A549 (cell line): Measurements from ENCODE around the gene RPS6KA2. TPM values are rescaled to one million over a fixed set of nuclear protein-coding genes. Genes with fewer than 3 reads are reported as not detected.

Experiments
- ATAC-seq, 2 experiments: fragments of 200-7000 bp in 1 of 2; fragments of >200 bp in 1 of 2; cut with Nextera tagmentation in 1 of 2; cut with Tn5 transposase in 1 of 2; 3 replicates each; pipeline versions ENCODE4 v1.8.0 to v1.9.1; 2018 to 2020; ENCODE audit warnings: mild to moderate bottlenecking in 1 of 2, moderate library complexity in 1 of 2
- CTCF ChIA-PET: fragments of 300-600 bp; sonication (Branson Sonifier 250); formaldehyde crosslinking; extraction: SDS; loops from one replicate; lab custom pipeline; 2021; ENCODE audit warnings: antibody characterized with exemption, inconsistent platforms; lab: Yijun Ruan, JAX
- POLR2A ChIA-PET: fragments of 350-600 bp; formaldehyde crosslinking; extraction: SDS; loops from one replicate; lab custom pipeline; 2021; ENCODE audit warnings: antibody characterized with exemption, inconsistent platforms; lab: Yijun Ruan, JAX
- DNase-seq, 2 experiments: peaks; one replicate each; pipeline versions ENCODE4 v3.0.0 to v3.0.0-alpha.2; 2011 to 2016; ENCODE audit warnings: low read depth in 1 of 2, low spot score in 1 of 2
- FAIRE-seq: peaks from 2 replicates; lab custom pipeline; 2011; peaks lifted over from hg19 to GRCh38; lab: Jason Lieb, UNC
- H3K27ac ChIP-seq, 2 experiments: fragments of >200 bp; sonication (Bioruptor Twin); formaldehyde crosslinking; 3 replicates each; pipeline ENCODE4 v1.5.1; 2016 to 2017
- H3K4me1 ChIP-seq: fragments of >200 bp; sonication (Bioruptor Twin); formaldehyde crosslinking; 3 replicates; pipeline ENCODE4 v1.6.1; 2016
- H3K4me2 ChIP-seq: fragments of >200 bp; sonication (Bioruptor Twin); formaldehyde crosslinking; 3 replicates; pipeline ENCODE4 v1.6.1; 2016
- H3K4me3 ChIP-seq: fragments of >200 bp; sonication (Bioruptor Twin); formaldehyde crosslinking; 3 replicates; pipeline ENCODE4 v1.5.1; 2016
- H3K9me3 ChIP-seq: fragments of >200 bp; sonication (Bioruptor Twin); formaldehyde crosslinking; 3 replicates; pipeline ENCODE4 v1.6.1; 2016
- CBX2 ChIP-seq: fragments of 200-600 bp; sonication (generic); IDR thresholded peaks from 2 replicates; pipeline ENCODE4 v1.6.1; 2016; ENCODE audit warnings: low read depth, mild to moderate bottlenecking, borderline replicate concordance
- CEBPB ChIP-seq, 2 experiments: fragments of >200 bp in 1 of 2; sonication (Bioruptor Twin) in 1 of 2; formaldehyde crosslinking in 1 of 2; IDR thresholded peaks; 2 replicates each; pipeline ENCODE4 v1.6.1; 2012 to 2016
- EHF ChIP-seq: fragments of 250-450 bp; sonication (Bioruptor Pico); IDR thresholded peaks from 2 replicates; pipeline ENCODE4 v1.5.0; 2020; ENCODE audit warnings: mild to moderate bottlenecking
- EHMT2 ChIP-seq: fragments of 200-600 bp; sonication (generic); IDR thresholded peaks from 2 replicates; pipeline ENCODE4 v1.6.1; 2016; ENCODE audit warnings: antibody characterized with exemption, low read depth, mild to moderate bottlenecking, moderate library complexity
- EP300 ChIP-seq, 2 experiments: fragments of >200 bp; sonication (Bioruptor Twin); formaldehyde crosslinking; IDR thresholded peaks; 2 replicates in 1 of 2; 3 replicates in 1 of 2; pipeline ENCODE4 v1.6.1; 2016 to 2017
- HEYL ChIP-seq: fragments of 250-450 bp; sonication (Bioruptor Pico); IDR thresholded peaks from 2 replicates; pipeline ENCODE4 v1.8.0; 2021; ENCODE audit warnings: mild to moderate bottlenecking, moderate library complexity
- JUN ChIP-seq, 2 experiments: fragments of >200 bp; sonication (Bioruptor Twin); formaldehyde crosslinking; IDR thresholded peaks; 2 replicates in 1 of 2; 3 replicates in 1 of 2; pipeline ENCODE4 v1.6.1; 2016 to 2017
- KDM5A ChIP-seq: fragments of 200-600 bp; sonication (generic); IDR thresholded peaks from 2 replicates; pipeline ENCODE4 v1.6.1; 2016; ENCODE audit warnings: antibody characterized with exemption, mild to moderate bottlenecking
- MAFK ChIP-seq: fragments of 450-650 bp; IDR thresholded peaks from 2 replicates; pipeline ENCODE4 v1.6.1; 2014; ENCODE audit not compliant: partially characterized antibody
- MAX ChIP-seq: IDR thresholded peaks from 2 replicates; pipeline ENCODE4 v1.6.1; 2012
- NFE2L2 ChIP-seq: fragments of 150-350 bp; conservative IDR thresholded peaks from 2 replicates; pipeline ENCODE4 v1.6.1; 2014; ENCODE audit warnings: low read length
- POLR2A ChIP-seq: IDR thresholded peaks from 2 replicates; pipeline ENCODE4 v1.6.1; 2012; ENCODE audit warnings: mild to moderate bottlenecking, low read length
- RARB ChIP-seq: fragments of 250-450 bp; sonication (Bioruptor Pico); IDR thresholded peaks from 2 replicates; pipeline ENCODE4 v1.8.0; 2021; ENCODE audit warnings: mild to moderate bottlenecking, moderate library complexity
- RFX5 ChIP-seq: fragments of 450-650 bp; IDR thresholded peaks from 2 replicates; pipeline ENCODE4 v1.7.1; 2014; ENCODE audit warnings: antibody characterized with exemption, mild to moderate bottlenecking, moderate library complexity
- RNF2 ChIP-seq: fragments of 200-600 bp; sonication (generic); IDR thresholded peaks from 2 replicates; pipeline ENCODE4 v1.6.1; 2016; ENCODE audit warnings: low read depth, mild to moderate bottlenecking, antibody characterized with exemption, moderate library complexity, borderline replicate concordance
- SREBF2 ChIP-seq: fragments of 450-650 bp; IDR thresholded peaks from 2 replicates; pipeline ENCODE4 v1.6.1; 2014; ENCODE audit warnings: mild to moderate bottlenecking, moderate library complexity
- TP53 ChIP-seq: fragments of 250-450 bp; sonication (Bioruptor Pico); IDR thresholded peaks from 2 replicates; pipeline ENCODE4 v1.5.0; 2021; ENCODE audit warnings: mild to moderate bottlenecking, moderate library complexity
- ZFP36 ChIP-seq: fragments of 450-650 bp; IDR thresholded peaks from 2 replicates; pipeline ENCODE4 v1.6.1; 2014; ENCODE audit warnings: borderline replicate concordance; ENCODE audit not compliant: partially characterized antibody
- ZNF302 ChIP-seq: fragments of 250-450 bp; sonication (Bioruptor Pico); IDR thresholded peaks from 2 replicates; pipeline ENCODE4 v1.9.0; 2021; ENCODE audit warnings: inconsistent platforms, mild to moderate bottlenecking, moderate library complexity
- ZSCAN20 ChIP-seq: fragments of 250-450 bp; sonication (Bioruptor Pico); IDR thresholded peaks from 2 replicates; pipeline ENCODE4 v1.8.0; 2022; ENCODE audit warnings: mild to moderate bottlenecking, moderate library complexity
- WGBS: methylation state at CpG from one replicate; pipeline ENCODE4 v1.1.6; 2017; ENCODE audit errors: missing lambda C conversion rate; 5-methylcytosine and 5-hydroxymethylcytosine counted together
- polyA plus RNA-seq, 4 experiments: library from polyadenylated mRNA; depleted of rRNA in 3 of 4; stranded (reverse); fragments of >200 nt; fragmentation: RNase III in 1 of 4; extraction: RNeasy Plus Mini Kit Qiagen cat#74134 plus additional on column Dnase treatment in 1 of 4; gene quantifications; 2 replicates in 3 of 4; 3 replicates in 1 of 4; pipeline ENCODE4 v1.2.3, GENCODE V29; 2011 to 2017
- TF ChIP-seq, protein P1 (sequence below): fragments of 150-350 bp; IDR thresholded peaks from 2 replicates; pipeline ENCODE4 v1.6.1; 2014; ENCODE audit warnings: low read depth, mild to moderate bottlenecking, low read length
- TF ChIP-seq, protein P2 (sequence below): fragments of >200 bp; sonication (Bioruptor Twin); formaldehyde crosslinking; IDR thresholded peaks from 2 replicates; pipeline ENCODE4 v1.6.1; 2016
- TF ChIP-seq, protein P3 (sequence below): fragments of 450-650 bp; IDR thresholded peaks from 2 replicates; pipeline ENCODE4 v1.6.1; 2014; ENCODE audit warnings: antibody characterized with exemption
- TF ChIP-seq, protein P4 (sequence below): fragments of >200 bp; sonication (Bioruptor Twin); formaldehyde crosslinking; IDR thresholded peaks from 3 replicates; pipeline ENCODE4 v1.6.1; 2016
- TF ChIP-seq, protein P5 (sequence below): fragments of >200 bp; sonication (Bioruptor Twin); formaldehyde crosslinking; IDR thresholded peaks from 3 replicates; pipeline ENCODE4 v1.5.1; 2016
- TF ChIP-seq, protein P6 (sequence below): fragments of 250-450 bp; sonication (Bioruptor Pico); IDR thresholded peaks from 2 replicates; pipeline ENCODE4 v1.5.0; 2020; ENCODE audit warnings: low read depth, mild to moderate bottlenecking, moderate library complexity

Gene RPS6KA2
- polyA plus RNA-seq, 2 of the 4 experiments (the other 2 are of a cell fraction), result 0.19 TPM; not detected in 1

GRCh38 chr6:166625356-166625755 lies 1.7 kb downstream of the RPS6KA2 start:
- DNase-seq, result no peak
- ChIA-PET CTCF (no interaction called here), POLR2A (no interaction called here)
- ATAC-seq, result no peak
- Histone ChIP-seq H3K4me2 (no peak overlapping the region), H3K27ac (no peak overlapping the region), H3K4me1 (peaks cover 10% of the 10 kb centered on the region; the same call in 2 of the 3 replicates), H3K4me3 (no peak overlapping the region), H3K9me3 (no peaks in the 10 kb centered on the region)
- 76% methylated on average over 5 of the region's 5 CpGs for WGBS
- TF ChIP-seq, protein P1, sequence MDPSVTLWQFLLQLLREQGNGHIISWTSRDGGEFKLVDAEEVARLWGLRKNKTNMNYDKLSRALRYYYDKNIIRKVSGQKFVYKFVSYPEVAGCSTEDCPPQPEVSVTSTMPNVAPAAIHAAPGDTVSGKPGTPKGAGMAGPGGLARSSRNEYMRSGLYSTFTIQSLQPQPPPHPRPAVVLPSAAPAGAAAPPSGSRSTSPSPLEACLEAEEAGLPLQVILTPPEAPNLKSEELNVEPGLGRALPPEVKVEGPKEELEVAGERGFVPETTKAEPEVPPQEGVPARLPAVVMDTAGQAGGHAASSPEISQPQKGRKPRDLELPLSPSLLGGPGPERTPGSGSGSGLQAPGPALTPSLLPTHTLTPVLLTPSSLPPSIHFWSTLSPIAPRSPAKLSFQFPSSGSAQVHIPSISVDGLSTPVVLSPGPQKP, result no peak
- TF ChIP-seq MAX (no peak), EHF (CRISPR knock-in tag) (no peak), CBX2 (no peak), ZSCAN20 (CRISPR knock-in tag) (no peak), KDM5A (no peak), RARB (CRISPR knock-in tag) (no peak), TP53 (CRISPR knock-in tag) (no peak), NFE2L2 (no peak), MAFK (no peak)
- TF ChIP-seq, protein P2, sequence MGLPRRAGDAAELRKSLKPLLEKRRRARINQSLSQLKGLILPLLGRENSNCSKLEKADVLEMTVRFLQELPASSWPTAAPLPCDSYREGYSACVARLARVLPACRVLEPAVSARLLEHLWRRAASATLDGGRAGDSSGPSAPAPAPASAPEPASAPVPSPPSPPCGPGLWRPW, result no peak
- FAIRE-seq, result no peak

DNA sequence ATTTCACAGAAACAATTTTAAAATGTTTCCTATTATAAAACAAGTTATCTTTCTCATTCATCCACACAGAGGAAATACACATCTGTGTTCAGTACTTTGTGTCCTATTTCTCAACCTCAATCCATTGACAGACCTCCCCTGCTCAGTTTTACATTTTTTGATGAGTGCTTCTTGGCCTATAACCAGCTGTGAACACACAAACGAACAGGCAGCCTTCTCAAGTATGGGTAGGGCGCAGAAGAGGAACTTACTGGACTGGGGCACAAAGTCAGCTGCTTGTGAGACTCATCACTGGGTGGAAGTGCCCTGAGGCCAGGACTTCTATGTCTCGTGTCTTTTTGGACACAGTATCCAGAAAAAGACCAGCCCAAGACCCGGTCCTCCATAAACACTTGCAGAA lies 2.8 kb downstream of the RPS6KA2 start:
- H3K9me3 ChIP-seq, result no peaks in the 10 kb centered on the region
- WGBS, result 43% methylated on average over 4 of the region's 4 CpGs
- no peak for DNase-seq
- no peak for ATAC-seq
- ChIA-PET CTCF (no interaction called here), POLR2A (no interaction called here)
- no peak overlapping the region for H3K4me3 ChIP-seq
- H3K4me2 ChIP-seq, result no peak overlapping the region
- TF ChIP-seq EHMT2 (no peak), POLR2A (no peak), ZFP36 (no peak), EP300 (IDR thresholded peaks at IDR 0.05) (no peak), NFE2L2 (no peak), HEYL (CRISPR knock-in tag) (no peak), RARB (CRISPR knock-in tag) (no peak), CEBPB (IDR thresholded peaks at IDR 0.05) (no peak), RNF2 (no peak), ZNF302 (CRISPR knock-in tag) (no peak)
- TF ChIP-seq, protein P3, sequence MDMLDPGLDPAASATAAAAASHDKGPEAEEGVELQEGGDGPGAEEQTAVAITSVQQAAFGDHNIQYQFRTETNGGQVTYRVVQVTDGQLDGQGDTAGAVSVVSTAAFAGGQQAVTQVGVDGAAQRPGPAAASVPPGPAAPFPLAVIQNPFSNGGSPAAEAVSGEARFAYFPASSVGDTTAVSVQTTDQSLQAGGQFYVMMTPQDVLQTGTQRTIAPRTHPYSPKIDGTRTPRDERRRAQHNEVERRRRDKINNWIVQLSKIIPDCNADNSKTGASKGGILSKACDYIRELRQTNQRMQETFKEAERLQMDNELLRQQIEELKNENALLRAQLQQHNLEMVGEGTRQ, result no peak
- TF ChIP-seq, protein P4, sequence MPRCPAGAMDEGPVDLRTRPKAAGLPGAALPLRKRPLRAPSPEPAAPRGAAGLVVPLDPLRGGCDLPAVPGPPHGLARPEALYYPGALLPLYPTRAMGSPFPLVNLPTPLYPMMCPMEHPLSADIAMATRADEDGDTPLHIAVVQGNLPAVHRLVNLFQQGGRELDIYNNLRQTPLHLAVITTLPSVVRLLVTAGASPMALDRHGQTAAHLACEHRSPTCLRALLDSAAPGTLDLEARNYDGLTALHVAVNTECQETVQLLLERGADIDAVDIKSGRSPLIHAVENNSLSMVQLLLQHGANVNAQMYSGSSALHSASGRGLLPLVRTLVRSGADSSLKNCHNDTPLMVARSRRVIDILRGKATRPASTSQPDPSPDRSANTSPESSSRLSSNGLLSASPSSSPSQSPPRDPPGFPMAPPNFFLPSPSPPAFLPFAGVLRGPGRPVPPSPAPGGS, result no peak
- no peak for FAIRE-seq
- peaks cover 10% of the 10 kb centered on the region; the same call in 2 of the 3 replicates for H3K4me1 ChIP-seq
- H3K27ac ChIP-seq, result no peak overlapping the region

DNA sequence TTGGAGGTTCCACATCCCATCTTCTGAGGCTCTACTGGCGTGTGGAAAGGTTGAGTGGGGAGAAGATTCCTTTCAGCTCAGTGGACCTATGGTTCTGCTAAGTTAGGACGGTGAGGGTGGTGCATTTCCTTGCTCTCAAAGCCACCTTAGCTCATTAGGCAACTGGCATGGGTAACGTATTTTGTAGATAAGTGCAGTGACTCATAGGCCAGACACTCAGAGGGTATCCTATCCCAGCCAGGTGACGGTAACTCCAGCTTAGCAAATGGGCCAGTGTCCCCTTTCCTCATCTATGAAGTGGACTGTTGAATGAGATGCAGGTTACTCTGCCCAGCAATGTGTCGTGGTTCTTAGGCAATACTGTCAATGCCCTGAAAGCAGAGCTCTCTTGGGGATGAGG lies 3.7 kb downstream of the RPS6KA2 start:
- CTCF ChIA-PET, result interaction anchor here (0.6 to 1.4 kb wide), 2 partner anchors 16 to 151 kb away, joined by 3 to 6 read pairs; no protein-coding TSS in a partner anchor
- no peak overlapping the region for H3K4me2 ChIP-seq

More for the DNA sequence above, 3.7 kb downstream of the RPS6KA2 start:
- peaks cover 9% of the 10 kb centered on the region; the same call in 2 of the 3 replicates for H3K4me1 ChIP-seq
- no peak for DNase-seq
- POLR2A ChIA-PET, result no interaction called here
- FAIRE-seq, result no peak
- no peak overlapping the region for H3K4me3 ChIP-seq
- 2% methylated on average over 3 of the region's 5 CpGs for WGBS
- no peaks in the 10 kb centered on the region for H3K9me3 ChIP-seq
- TF ChIP-seq POLR2A, result no peak
- TF ChIP-seq SREBF2, result no peak
- TF ChIP-seq, protein P5, sequence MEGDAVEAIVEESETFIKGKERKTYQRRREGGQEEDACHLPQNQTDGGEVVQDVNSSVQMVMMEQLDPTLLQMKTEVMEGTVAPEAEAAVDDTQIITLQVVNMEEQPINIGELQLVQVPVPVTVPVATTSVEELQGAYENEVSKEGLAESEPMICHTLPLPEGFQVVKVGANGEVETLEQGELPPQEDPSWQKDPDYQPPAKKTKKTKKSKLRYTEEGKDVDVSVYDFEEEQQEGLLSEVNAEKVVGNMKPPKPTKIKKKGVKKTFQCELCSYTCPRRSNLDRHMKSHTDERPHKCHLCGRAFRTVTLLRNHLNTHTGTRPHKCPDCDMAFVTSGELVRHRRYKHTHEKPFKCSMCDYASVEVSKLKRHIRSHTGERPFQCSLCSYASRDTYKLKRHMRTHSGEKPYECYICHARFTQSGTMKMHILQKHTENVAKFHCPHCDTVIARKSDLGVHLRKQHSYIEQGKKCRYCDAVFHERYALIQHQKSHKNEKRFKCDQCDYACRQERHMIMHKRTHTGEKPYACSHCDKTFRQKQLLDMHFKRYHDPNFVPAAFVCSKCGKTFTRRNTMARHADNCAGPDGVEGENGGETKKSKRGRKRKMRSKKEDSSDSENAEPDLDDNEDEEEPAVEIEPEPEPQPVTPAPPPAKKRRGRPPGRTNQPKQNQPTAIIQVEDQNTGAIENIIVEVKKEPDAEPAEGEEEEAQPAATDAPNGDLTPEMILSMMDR, result no peak
- TF ChIP-seq, protein P6, sequence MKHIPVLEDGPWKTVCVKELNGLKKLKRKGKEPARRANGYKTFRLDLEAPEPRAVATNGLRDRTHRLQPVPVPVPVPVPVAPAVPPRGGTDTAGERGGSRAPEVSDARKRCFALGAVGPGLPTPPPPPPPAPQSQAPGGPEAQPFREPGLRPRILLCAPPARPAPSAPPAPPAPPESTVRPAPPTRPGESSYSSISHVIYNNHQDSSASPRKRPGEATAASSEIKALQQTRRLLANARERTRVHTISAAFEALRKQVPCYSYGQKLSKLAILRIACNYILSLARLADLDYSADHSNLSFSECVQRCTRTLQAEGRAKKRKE (CRISPR knock-in tag), result no peak
- TF ChIP-seq, protein P3, result no peak
- TF ChIP-seq RFX5, result no peak
- no peak for TF ChIP-seq JUN (IDR thresholded peaks at IDR 0.05)
- TF ChIP-seq, protein P2, result no peak
- TF ChIP-seq CEBPB (IDR thresholded peaks at IDR 0.05), result no peak
- TF ChIP-seq, all 56 proteins: peak for 0
- no peak for ATAC-seq
- H3K27ac ChIP-seq, result no peak overlapping the region
